Keratinocyte (primary cell): Measurements from ENCODE around the gene ALG12. TPM values are rescaled to one million over a fixed set of nuclear protein-coding genes. Genes with fewer than 3 reads are reported as not detected.

Source experiments
- DNase-seq: peaks from one replicate; pipeline ENCODE4 v3.0.0-alpha.2; 2011; ENCODE audit warnings: low read depth, missing footprints, low spot score
- FAIRE-seq: peaks from 2 replicates; lab custom pipeline; 2011; peaks lifted over from hg19 to GRCh38; lab: Jason Lieb, UNC
- H2AFZ ChIP-seq: 2 replicates; pipeline ENCODE4 v1.6.0; 2012; ENCODE audit warnings: low read length, control low read depth, inconsistent platforms; ENCODE audit not compliant: control insufficient read depth
- H3K27ac ChIP-seq: 2 replicates; pipeline ENCODE4 v1.5.1; 2011; ENCODE audit warnings: low read length; ENCODE audit not compliant: control insufficient read depth, insufficient read depth
- H3K27me3 ChIP-seq: 3 replicates; pipeline ENCODE4 v1.6.0; 2011; ENCODE audit warnings: low read length; ENCODE audit not compliant: control insufficient read depth, insufficient read depth; ENCODE audit errors: extremely low read depth
- H3K36me3 ChIP-seq, 2 experiments: 2 replicates in 1 of 2; 3 replicates in 1 of 2; pipeline ENCODE4 v1.5.1; 2011; ENCODE audit warnings: low read length in 2 of 2, mild to moderate bottlenecking in 1 of 2; ENCODE audit not compliant: control insufficient read depth in 2 of 2, insufficient read depth in 2 of 2; ENCODE audit errors: extremely low read depth in 1 of 2
- H3K4me1 ChIP-seq: 3 replicates; pipeline ENCODE4 v1.5.1; 2011; ENCODE audit warnings: low read length; ENCODE audit not compliant: control insufficient read depth, insufficient read depth; ENCODE audit errors: extremely low read depth
- H3K4me2 ChIP-seq: 3 replicates; pipeline ENCODE4 v1.6.0; 2011; ENCODE audit warnings: low read depth, low read length; ENCODE audit not compliant: control insufficient read depth, insufficient read depth; ENCODE audit errors: extremely low read depth
- H3K4me3 ChIP-seq, 3 experiments: fragments of 200-600 bp in 1 of 3; sonication (generic) in 1 of 3; 2 replicates in 2 of 3; 3 replicates in 1 of 3; pipeline ENCODE4 v1.5.1; 2011 to 2016; ENCODE audit warnings: low read length in 3 of 3, mild to moderate bottlenecking in 3 of 3, control low read depth in 2 of 3, inconsistent platforms in 1 of 3, low read depth in 1 of 3, mixed read lengths in 1 of 3, mixed run types in 1 of 3, moderate library complexity in 1 of 3; ENCODE audit not compliant: control insufficient read depth in 2 of 3, insufficient read depth in 2 of 3; ENCODE audit errors: extremely low read depth in 1 of 3
- H3K79me2 ChIP-seq: 2 replicates; pipeline ENCODE4 v1.6.0; 2012; ENCODE audit warnings: low read length; ENCODE audit not compliant: control insufficient read depth, insufficient read depth
- H3K9ac ChIP-seq: 3 replicates; pipeline ENCODE4 v1.6.0; 2011; ENCODE audit warnings: low read length; ENCODE audit not compliant: control insufficient read depth, insufficient read depth; ENCODE audit errors: extremely low read depth
- H3K9me1 ChIP-seq: 3 replicates; pipeline ENCODE4 v1.6.0; 2011; ENCODE audit warnings: low read length; ENCODE audit not compliant: control insufficient read depth, insufficient read depth; ENCODE audit errors: extremely low read depth
- H3K9me3 ChIP-seq: 2 replicates; pipeline ENCODE4 v1.5.1; 2012; ENCODE audit warnings: low read depth, low read length; ENCODE audit not compliant: control insufficient read depth
- H4K20me1 ChIP-seq: 3 replicates; pipeline ENCODE4 v1.6.0; 2011; ENCODE audit warnings: low read length; ENCODE audit not compliant: control insufficient read depth, insufficient read depth; ENCODE audit errors: extremely low read depth
- CTCF ChIP-seq, 3 experiments: IDR thresholded peaks in 1 of 3; conservative IDR thresholded peaks in 1 of 3; optimal IDR thresholded peaks in 1 of 3; 2 replicates in 2 of 3; 3 replicates in 1 of 3; pipeline versions ENCODE3 to v1.5.1; 2011; ENCODE audit warnings: low read length in 3 of 3, mild to moderate bottlenecking in 3 of 3, moderate library complexity in 2 of 3, control low read depth in 1 of 3, inconsistent platforms in 1 of 3; ENCODE audit not compliant: insufficient read depth in 2 of 3; ENCODE audit errors: extremely low read depth in 1 of 3
- EZH2 ChIP-seq: IDR thresholded peaks from one replicate; pipeline ENCODE4 v1.6.1; 2012; ENCODE audit warnings: inconsistent platforms, mild to moderate bottlenecking, low read length, moderate library complexity
- dilution Hi-C: fragments of 300-500 bp; cut with MboI; formaldehyde crosslinking; loops from one replicate; pipeline ENCODE4 v1.7.0; 2020; ENCODE audit warnings: low sequenced_read_pairs; ENCODE audit not compliant: extremely low pct_ligation_motif_present
- polyA plus RNA-seq, 5 experiments: library from polyadenylated mRNA; depleted of rRNA in 3 of 5; stranded (reverse) in 3 of 5; stranded (forward) in 1 of 5; unstranded in 1 of 5; fragments of >200 nt; gene quantifications; 1 replicate in 1 of 5; 2 replicates in 3 of 5; 3 replicates in 1 of 5; pipeline versions ENCODE4 v1.2.1 to v1.2.3, GENCODE V29; 2011 to 2012; ENCODE audit warnings: missing spikeins in 2 of 5, low read depth in 1 of 5, low replicate concordance in 1 of 5

The ALG12 gene
- polyA plus RNA-seq, 1 donor (not counting 4 experiments of a cell fraction or from before 2014, with no cell fraction given) = 6.3 TPM

- no peaks in the 10 kb centered on the region for H3K9me1 ChIP-seq
- H3K27ac ChIP-seq = no peak overlapping the region
- H3K4me3 ChIP-seq = no peak overlapping the region
- no peak overlapping the region for H3K4me2 ChIP-seq
- no peak for DNase-seq
- TF ChIP-seq CTCF (optimal IDR thresholded peaks at IDR 0.05 in 1 of 3, IDR thresholded peaks at IDR 0.05 in 1 of 3, conservative IDR thresholded peaks at IDR 0.05 in 1 of 3; ENCODE audit: extremely low read depth in 1 of 3, insufficient read depth in 2 of 3, low read length in 3 of 3) (no peak), EZH2 (no peak)
- no peak overlapping the region for H3K9ac ChIP-seq
- peaks cover 5% of the 10 kb centered on the region for H3K79me2 ChIP-seq
- no peaks in the 10 kb centered on the region for H3K27me3 ChIP-seq
- peaks cover 13 to 27% of the 10 kb centered on the region in 2 experiments for H3K36me3 ChIP-seq
- H3K9me3 ChIP-seq = no peaks in the 10 kb centered on the region
- no peak overlapping the region for H2AFZ ChIP-seq
- H3K4me1 ChIP-seq = peaks cover 5% of the 10 kb centered on the region
- dilution Hi-C loops = no loop called here
- no peaks in the 10 kb centered on the region for H4K20me1 ChIP-seq
- no peak for FAIRE-seq
Measured at GRCh38 chr22:49923445-49923844, 5.2 kb upstream of the ALG12 start.

GRCh38 chr22:49922926-49923325, 4.7 kb upstream of the ALG12 start:
- Histone ChIP-seq H3K4me1 (peaks cover 5% of the 10 kb centered on the region), H3K9me3 (no peaks in the 10 kb centered on the region), H3K9ac (no peak overlapping the region), H3K79me2 (peaks cover 5% of the 10 kb centered on the region), H2AFZ (no peak overlapping the region), H3K27ac (no peak overlapping the region), H3K4me3 (no peak overlapping the region), H3K9me1 (no peaks in the 10 kb centered on the region), H3K36me3 (peaks cover 13 to 26% of the 10 kb centered on the region in 2 experiments), H4K20me1 (no peaks in the 10 kb centered on the region), H3K4me2 (no peak overlapping the region), H3K27me3 (no peaks in the 10 kb centered on the region)
- TF ChIP-seq EZH2 = no peak
- TF ChIP-seq CTCF (optimal IDR thresholded peaks at IDR 0.05 in 1 of 3, IDR thresholded peaks at IDR 0.05 in 1 of 3, conservative IDR thresholded peaks at IDR 0.05 in 1 of 3; ENCODE audit: extremely low read depth in 1 of 3, insufficient read depth in 2 of 3, low read length in 3 of 3) = no peak
- dilution Hi-C loops = no loop called here
- no peak for FAIRE-seq
- no peak for DNase-seq
